ENCODE measurements around the gene CASP10.
"Not testable (repeated sequence)": the region's sequence is repeated elsewhere in the genome, so short reads cannot be mapped to it uniquely, and the experiment has no call there.

Gene CASP10

GRCh38 chr2:201154615-201155399 lies 28.1 kb upstream of the CASP10 start:
- no peak for DNase-seq (ENCODE audit: extremely low read depth in 1 of 2, low read depth in 1 of 2)

- DNase-seq (ENCODE audit: extremely low read depth in 1 of 2, low read depth in 1 of 2), result no peak
Observed at GRCh38 chr2:201156036-201156435, 26.9 kb upstream of the CASP10 start.

- DNase-seq (ENCODE audit: extremely low read depth in 1 of 2, low read depth in 1 of 2), result no peak
Observed at GRCh38 chr2:201156640-201157039, 26.3 kb upstream of the CASP10 start.

GRCh38 chr2:201157694-201158093 lies 25.2 kb upstream of the CASP10 start:
- DNase-seq (ENCODE audit: extremely low read depth in 1 of 2, low read depth in 1 of 2), result no peak

- DNase-seq (ENCODE audit: extremely low read depth in 1 of 2, low read depth in 1 of 2), result no peak
Observed at GRCh38 chr2:201158111-201158929, 24.6 kb upstream of the CASP10 start.

- no peak for DNase-seq (ENCODE audit: extremely low read depth in 1 of 2, low read depth in 1 of 2)
Observed at GRCh38 chr2:201164166-201164565, 18.8 kb upstream of the CASP10 start.

- DNase-seq (ENCODE audit: extremely low read depth in 1 of 2, low read depth in 1 of 2), result no peak
Observed at GRCh38 chr2:201167546-201167945, 15.4 kb upstream of the CASP10 start.

- not testable (repeated sequence) for DNase-seq (ENCODE audit: extremely low read depth in 1 of 2, low read depth in 1 of 2)
Observed at GRCh38 chr2:201168496-201168895, 14.4 kb upstream of the CASP10 start.

- no peak for DNase-seq (ENCODE audit: extremely low read depth in 1 of 2, low read depth in 1 of 2)
Observed at GRCh38 chr2:201171259-201171814, 11.6 kb upstream of the CASP10 start.

GRCh38 chr2:201172279-201172678 lies 10.7 kb upstream of the CASP10 start:
- no peak for DNase-seq (ENCODE audit: extremely low read depth in 1 of 2, low read depth in 1 of 2)

- no peak for DNase-seq (ENCODE audit: extremely low read depth in 1 of 2, low read depth in 1 of 2)
Observed at GRCh38 chr2:201174687-201175086, 8.3 kb upstream of the CASP10 start.

- no peak for DNase-seq (ENCODE audit: extremely low read depth in 1 of 2, low read depth in 1 of 2)
Observed at GRCh38 chr2:201176081-201176481, 6.9 kb upstream of the CASP10 start.

- DNase-seq (ENCODE audit: extremely low read depth in 1 of 2, low read depth in 1 of 2), result no peak
Observed at GRCh38 chr2:201180010-201180409, 2.9 kb upstream of the CASP10 start.

GRCh38 chr2:201183365-201183727 lies 405 bp downstream of the CASP10 start:
- DNase-seq (ENCODE audit: extremely low read depth in 1 of 2, low read depth in 1 of 2), result no peak

- DNase-seq (ENCODE audit: extremely low read depth in 1 of 2, low read depth in 1 of 2), result not testable (repeated sequence)
Observed at GRCh38 chr2:201183835-201184234, 894 bp downstream of the CASP10 start.

- DNase-seq (ENCODE audit: extremely low read depth in 1 of 2, low read depth in 1 of 2), result not testable (repeated sequence)
Observed at GRCh38 chr2:201184248-201184647, 1.3 kb downstream of the CASP10 start.

GRCh38 chr2:201185863-201186262 lies 2.9 kb downstream of the CASP10 start:
- no peak for DNase-seq (ENCODE audit: extremely low read depth in 1 of 2, low read depth in 1 of 2)

- no peak for DNase-seq (ENCODE audit: extremely low read depth in 1 of 2, low read depth in 1 of 2)
Observed at GRCh38 chr2:201186982-201187381, 4.0 kb downstream of the CASP10 start.

- no peak for DNase-seq (ENCODE audit: extremely low read depth in 1 of 2, low read depth in 1 of 2)
Observed at GRCh38 chr2:201188449-201188848, 5.5 kb downstream of the CASP10 start.

GRCh38 chr2:201191132-201191875 lies 8.4 kb downstream of the CASP10 start:
- DNase-seq (ENCODE audit: extremely low read depth in 1 of 2, low read depth in 1 of 2), result no peak

- DNase-seq (ENCODE audit: extremely low read depth in 1 of 2, low read depth in 1 of 2), result no peak
Observed at GRCh38 chr2:201194097-201194496, 11.2 kb downstream of the CASP10 start.

All from stimulated activated CD8-positive, alpha-beta memory T cell treated with anti-CD3 and anti-CD28 coated beads, Interleukin-7, amount 100 ng/mL, for 48 hours (primary cell).